Activated CD8-positive, alpha-beta memory T cell treated with anti-CD3 and anti-CD28 coated beads, Interleukin-2, amount 50 U/mL, for 1 hour (primary cell): ENCODE data around the gene DVL2.
A peak's percentile ranks its signal among the peaks of the same experiment; 100 is the strongest.

Source experiments
- DNase-seq: peaks from one replicate; pipeline ENCODE4 v3.0.0-alpha.2; 2020; ENCODE audit errors: extremely low read depth

Gene DVL2

DNA sequence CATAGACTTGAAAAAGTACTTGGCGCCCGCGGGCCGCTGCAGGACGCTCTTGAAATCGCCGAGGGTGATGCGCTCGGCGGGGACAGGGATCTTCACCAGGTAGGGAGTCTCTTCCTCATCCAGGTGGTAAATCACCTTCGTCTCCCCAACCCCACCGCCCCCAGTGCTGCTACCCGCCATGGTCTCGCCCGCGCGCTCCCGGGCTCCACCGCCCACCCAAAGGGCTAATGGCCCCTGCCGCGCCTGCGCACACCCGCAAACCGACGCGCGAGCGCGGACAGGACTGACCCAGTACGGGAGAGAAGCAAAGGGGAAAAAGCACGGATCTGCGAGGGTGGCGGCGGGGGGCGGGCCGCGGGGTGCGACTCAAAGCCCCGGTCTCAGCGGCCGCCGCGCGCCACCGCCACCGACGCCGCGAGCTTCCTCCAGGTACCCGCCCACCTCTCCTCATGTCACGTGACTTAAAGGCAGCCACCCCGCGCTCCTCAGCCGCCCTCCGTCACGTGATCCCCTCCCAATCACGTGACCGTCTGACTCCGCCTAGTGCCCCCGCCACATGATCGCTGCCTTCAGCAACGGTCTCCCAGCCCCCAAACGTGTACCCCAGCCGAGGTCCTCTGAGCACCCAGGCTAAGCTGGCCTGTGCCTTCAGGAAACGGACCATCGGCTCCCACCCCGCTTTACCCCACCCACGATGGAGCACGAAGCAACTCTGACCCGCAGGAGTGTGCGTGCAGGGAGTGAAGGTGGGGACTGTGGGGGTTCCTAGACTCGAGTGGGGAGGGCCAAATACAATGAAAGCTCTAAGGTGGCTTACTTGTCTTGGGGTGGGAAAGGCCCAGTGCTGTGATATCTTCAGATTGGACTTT is at the start of gene DVL2:
Gene DVL2, minus strand, starts transcription at position 435 of the 869 bp plus-strand sequence. Its CDS starts 255 bp downstream, at position 180.
- peak; percentile 86 for DNase-seq

DNA sequence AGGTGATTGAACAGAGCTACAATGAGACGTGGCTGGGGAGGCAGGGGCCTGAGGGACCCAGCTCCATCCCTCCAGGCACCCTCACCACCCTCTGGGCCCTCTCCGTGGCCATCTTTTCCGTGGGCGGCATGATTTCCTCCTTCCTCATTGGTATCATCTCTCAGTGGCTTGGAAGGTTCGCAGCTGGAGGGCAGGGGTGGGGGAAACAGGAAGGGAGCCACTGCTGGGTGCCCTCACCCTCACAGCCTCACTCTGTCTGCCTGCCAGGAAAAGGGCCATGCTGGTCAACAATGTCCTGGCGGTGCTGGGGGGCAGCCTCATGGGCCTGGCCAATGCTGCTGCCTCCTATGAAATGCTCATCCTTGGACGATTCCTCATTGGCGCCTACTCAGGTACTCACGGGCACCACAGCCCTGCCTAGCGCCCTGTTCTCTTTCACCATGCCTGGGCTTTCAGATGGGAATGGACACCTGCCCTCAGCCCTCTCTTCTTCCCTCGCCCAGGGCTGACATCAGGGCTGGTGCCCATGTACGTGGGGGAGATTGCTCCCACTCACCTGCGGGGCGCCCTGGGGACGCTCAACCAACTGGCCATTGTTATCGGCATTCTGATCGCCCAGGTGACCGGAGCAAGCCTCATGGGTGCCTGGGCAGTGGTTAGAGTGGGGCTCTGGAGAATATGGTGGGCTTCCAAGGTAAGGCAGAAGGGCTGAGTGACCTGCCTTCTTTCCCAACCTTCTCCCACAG is 49.3 kb upstream of the DVL2 start:
- DNase-seq, result no peak

DNA sequence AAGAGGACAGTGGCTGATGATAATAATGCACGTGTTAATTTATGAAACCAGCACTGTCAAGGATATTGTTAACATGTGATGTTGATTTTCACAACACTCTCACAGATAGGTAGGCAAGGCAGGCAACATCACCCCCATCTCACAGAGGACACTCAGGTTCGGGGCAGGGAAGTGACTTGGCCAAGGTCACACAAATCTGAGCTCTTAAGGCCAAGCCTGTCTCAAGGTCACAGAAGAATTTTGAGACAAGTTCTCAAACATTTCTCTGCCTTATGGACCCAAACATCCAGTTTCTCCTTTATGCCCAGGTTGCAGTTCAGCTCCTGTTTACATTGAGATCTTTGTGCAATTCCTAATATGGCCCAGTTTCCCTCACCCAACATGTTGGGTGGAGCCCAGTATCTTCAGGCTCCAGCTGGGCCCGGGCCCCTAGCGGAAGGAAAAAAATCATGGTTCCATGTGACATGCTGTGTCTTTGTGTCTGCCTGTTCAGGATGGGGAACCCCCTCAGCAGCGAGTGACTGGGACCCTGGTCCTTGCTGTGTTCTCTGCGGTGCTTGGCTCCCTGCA is 48.5 kb upstream of the DVL2 start:
- DNase-seq, result no peak

- DNase-seq, result no peak
Measured at GRCh38 chr17:7281953-7282751, 47.8 kb upstream of the DVL2 start.

DNA sequence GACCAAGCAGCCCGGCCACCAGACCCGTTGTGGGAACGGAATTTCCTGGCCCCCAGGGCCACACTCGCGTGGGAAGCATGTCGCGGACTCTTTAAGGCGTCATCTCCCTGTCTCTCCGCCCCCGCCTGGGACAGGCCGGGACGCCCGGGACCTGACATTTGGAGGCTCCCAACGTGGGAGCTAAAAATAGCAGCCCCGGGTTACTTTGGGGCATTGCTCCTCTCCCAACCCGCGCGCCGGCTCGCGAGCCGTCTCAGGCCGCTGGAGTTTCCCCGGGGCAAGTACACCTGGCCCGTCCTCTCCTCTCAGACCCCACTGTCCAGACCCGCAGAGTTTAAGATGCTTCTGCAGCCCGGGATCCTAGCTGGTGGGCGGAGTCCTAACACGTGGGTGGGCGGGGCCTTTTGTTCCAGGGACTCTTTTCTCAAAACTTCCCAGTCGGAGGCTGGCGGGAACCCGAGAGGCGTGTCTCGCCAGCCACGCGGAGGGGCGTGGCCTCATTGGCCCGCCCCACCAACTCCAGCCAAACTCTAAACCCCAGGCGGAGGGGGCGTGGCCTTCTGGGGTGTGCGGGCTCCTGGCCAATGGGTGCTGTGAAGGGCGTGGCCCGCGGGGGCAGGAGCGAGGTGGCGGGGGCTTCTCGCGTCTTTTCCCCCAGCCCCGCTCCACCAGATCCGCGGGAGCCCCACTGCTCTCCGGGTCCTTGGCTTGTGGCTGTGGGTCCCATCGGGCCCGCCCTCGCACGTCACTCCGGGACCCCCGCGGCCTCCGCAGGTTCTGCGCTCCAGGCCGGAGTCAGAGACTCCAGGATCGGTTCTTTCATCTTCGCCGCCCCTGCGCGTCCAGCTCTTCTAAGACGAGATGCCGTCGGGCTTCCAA is 47.0 kb upstream of the DVL2 start, which contains the start of gene SLC2A4:
Gene SLC2A4, plus strand, starts transcription at position 645 of the 879 bp plus-strand sequence. Its CDS starts 217 bp downstream, at position 862.
- peak; percentile 51 for DNase-seq

- DNase-seq, result peak; percentile 58
Measured at GRCh38 chr17:7280519-7281073, 46.3 kb upstream of the DVL2 start.

DNA sequence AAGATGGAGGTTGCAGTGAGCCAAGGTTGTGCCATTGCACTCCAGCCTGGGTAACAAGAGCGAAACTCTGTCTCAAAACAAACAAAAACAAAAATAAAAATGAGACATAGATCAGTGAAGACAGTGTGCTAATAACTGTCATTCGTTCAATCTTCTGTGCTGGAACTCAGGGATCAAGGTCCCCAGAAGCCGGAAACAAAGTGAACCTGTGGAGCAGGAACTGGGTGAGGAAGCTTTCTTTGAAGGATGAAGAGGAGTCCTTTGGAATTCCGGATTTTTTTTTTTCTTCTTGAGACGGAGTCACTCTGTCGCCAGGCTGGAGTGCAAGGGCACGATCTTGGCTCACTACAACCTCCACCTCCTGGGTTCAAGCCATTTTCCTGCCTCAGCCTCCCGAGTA is 45.1 kb upstream of the DVL2 start:
- DNase-seq, result no peak

GRCh38 chr17:7266784-7267183 is 32.5 kb upstream of the DVL2 start:
- DNase-seq, result no peak

DNA sequence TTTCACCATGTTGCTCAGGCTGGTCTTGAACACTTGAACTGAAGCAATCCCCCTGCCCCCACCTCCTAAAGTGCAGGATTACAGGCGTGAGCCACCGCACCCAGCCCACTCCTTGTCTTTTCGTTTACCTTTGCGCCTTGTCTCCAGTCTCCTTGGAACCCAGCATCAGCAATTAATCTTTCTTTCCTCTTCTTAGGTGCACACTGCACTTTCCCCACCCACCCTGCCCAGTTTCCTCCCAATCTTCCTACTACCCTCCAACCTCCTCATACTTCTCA is 29.4 kb upstream of the DVL2 start:
- DNase-seq, result no peak

DNA sequence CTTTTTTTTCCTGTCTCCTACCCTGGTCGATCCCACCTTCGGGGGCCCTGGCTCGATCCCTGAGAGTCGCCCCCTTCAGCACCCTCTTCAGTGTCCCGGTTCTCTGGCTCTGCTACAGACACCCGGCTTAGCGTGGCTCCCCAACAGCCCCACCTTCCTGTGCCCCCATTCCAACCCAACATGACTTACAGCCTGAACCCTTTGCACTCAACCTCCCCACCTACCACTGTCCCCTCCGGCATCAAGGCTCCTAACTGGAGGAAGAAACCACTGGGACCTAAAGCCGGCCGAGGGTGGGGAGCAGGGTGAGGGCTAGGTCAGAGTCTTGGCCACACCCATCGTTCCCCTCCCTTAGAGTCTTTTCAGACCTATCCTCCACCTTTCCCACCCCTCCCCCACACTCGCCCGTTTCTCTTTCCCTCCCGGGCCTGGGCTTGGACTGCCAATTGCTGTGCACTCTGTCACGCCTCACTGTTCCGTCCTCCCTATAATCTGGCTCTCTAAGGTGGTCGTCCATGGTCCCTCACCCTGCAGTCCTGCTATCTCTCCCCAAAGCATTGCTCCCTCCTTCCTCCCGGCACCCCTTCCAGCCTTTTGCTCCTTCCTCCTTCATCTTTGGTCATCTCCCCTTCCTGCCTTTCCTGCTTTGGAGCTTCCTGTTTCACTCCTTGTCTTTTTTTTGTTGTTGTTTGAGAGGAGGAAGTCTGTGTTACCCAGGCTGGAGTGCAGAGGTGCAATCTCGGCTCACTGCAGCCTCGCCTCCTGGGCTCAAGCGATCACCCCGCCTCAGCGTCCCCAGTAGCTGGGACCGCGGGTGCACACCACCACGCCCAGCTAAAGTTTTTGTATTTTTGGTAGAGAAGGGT is 28.9 kb upstream of the DVL2 start:
- no peak for DNase-seq

DNA sequence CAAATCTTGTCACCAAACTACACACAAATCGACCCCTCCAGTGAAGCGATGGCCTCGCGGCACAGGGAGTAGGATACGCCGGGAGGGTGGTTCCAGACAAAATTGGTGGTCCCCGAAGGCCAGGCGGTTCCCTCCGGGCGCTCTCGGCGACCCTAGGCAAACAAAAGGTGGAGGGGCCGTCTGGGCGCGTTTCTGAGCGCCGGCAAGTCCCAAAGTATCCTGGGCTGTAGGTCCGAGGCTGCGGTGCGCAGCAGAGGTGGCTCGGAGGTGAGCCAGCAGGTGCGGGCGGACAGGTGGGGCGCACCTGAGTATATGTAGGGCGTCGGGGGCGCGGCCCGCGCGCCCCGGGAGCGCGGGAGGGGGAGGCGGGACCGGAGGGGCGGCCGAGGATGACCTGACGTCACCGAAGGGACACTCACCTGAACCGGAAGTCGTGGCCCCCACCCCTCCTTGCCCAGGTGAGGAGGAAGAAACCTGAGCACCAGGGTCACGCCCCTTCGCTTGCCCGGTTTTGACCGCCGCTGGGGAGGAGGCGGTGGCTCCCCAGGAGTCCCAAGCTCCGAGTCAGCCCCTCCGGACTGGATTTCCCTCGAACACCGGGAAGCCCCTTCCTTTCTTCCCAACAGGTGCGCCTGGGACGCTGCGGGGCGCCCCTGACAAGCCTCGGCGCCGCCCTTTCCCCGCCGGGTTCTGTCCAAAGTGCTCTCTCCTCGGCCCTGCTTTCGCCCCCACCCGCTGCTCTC is 28.0 kb upstream of the DVL2 start, which contains the start of gene CLDN7:
Gene CLDN7, minus strand, starts transcription at position 287 of the 743 bp plus-strand sequence. CDS start 435 bp downstream, outside the sequence.
- DNase-seq, result no peak

- DNase-seq, result no peak
Measured at GRCh38 chr17:7261379-7262191, 27.3 kb upstream of the DVL2 start.

GRCh38 chr17:7260651-7261378 is 26.5 kb upstream of the DVL2 start:
- DNase-seq, result no peak

- no peak for DNase-seq
Measured at GRCh38 chr17:7260151-7260550, 25.8 kb upstream of the DVL2 start.

- DNase-seq, result no peak
Measured at GRCh38 chr17:7259555-7259889, 25.2 kb upstream of the DVL2 start.

GRCh38 chr17:7258731-7259554 is 24.6 kb upstream of the DVL2 start:
- no peak for DNase-seq
